ENCODE data around the gene FAM219A.

FAM219A gene

DNA sequence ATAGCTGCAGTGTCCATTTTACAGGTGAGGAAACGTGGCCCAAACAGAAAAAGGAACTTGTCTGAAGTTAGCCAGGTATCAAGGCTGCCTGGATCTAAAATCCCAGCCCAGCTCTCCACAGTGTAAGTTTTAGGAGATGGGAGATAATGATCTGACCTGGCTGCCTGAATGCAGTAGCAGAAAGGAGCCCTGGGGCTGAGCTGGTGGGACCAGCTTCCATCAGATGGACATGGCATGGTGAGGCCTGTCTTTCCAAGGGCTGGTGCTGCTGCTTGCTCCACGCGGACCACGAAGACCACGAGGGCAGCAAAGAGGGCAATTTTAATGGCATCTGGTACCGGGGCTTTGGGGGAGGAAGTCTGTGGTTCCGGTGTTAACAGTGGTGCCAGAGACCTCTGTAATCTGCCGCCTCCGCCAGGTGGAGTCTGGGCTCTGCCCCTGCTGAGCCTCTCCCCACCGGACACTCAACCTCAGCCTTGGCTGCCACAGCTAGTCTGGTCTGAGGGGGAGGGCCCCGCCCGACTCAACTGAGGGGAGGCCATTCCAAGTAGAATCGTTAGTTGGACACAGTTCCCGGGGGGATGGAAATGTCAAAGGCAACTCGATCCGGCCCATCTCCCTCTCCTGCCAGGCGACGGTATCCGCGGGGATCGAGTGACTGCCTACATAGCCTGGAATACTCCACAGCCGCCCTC is 82.3 kb downstream of the FAM219A start:
- peak overlapping the region; percentile 61 for H3K27ac ChIP-seq
- no peak for TF ChIP-seq ZFX (IDR thresholded peaks at IDR 0.05)
- TF ChIP-seq, protein P1, sequence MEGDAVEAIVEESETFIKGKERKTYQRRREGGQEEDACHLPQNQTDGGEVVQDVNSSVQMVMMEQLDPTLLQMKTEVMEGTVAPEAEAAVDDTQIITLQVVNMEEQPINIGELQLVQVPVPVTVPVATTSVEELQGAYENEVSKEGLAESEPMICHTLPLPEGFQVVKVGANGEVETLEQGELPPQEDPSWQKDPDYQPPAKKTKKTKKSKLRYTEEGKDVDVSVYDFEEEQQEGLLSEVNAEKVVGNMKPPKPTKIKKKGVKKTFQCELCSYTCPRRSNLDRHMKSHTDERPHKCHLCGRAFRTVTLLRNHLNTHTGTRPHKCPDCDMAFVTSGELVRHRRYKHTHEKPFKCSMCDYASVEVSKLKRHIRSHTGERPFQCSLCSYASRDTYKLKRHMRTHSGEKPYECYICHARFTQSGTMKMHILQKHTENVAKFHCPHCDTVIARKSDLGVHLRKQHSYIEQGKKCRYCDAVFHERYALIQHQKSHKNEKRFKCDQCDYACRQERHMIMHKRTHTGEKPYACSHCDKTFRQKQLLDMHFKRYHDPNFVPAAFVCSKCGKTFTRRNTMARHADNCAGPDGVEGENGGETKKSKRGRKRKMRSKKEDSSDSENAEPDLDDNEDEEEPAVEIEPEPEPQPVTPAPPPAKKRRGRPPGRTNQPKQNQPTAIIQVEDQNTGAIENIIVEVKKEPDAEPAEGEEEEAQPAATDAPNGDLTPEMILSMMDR (conservative IDR thresholded peaks at IDR 0.05), result peak; percentile 62

DNA sequence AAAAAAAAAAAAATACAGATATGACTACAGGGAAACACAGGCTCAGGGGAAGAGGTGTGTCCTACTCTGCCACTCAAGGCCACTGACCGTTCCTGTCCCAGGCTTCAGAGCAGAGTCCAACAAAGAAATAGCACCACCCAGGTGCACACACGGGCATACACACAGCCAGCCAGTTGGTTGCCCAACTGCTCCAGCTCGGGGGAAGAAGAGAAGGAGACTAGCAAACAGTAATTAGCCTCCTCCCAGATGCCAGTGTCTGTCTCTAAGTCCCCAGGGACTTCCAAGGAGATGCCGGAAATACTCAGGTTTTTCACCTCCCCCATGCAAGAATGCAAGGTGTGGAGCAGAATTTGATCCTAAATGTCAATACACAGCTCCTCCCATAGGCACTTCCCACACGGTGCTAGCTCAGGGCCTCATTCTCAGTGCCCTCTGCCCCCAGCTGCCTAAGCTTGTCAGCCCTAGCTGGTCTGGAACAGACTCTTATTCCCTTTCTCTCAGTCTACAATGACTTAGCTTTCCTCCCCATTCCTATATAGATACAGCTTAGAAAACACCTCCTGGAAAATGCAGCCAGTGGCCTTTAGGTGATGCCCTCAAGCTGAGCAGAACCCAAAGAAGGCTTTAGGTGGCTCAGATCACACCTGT is 83.3 kb downstream of the FAM219A start:
- peak overlapping the region; percentile 61 for H3K27ac ChIP-seq
- TF ChIP-seq, protein P1 (conservative IDR thresholded peaks at IDR 0.05), result no peak
- no peak for TF ChIP-seq ZFX (IDR thresholded peaks at IDR 0.05)

DNA sequence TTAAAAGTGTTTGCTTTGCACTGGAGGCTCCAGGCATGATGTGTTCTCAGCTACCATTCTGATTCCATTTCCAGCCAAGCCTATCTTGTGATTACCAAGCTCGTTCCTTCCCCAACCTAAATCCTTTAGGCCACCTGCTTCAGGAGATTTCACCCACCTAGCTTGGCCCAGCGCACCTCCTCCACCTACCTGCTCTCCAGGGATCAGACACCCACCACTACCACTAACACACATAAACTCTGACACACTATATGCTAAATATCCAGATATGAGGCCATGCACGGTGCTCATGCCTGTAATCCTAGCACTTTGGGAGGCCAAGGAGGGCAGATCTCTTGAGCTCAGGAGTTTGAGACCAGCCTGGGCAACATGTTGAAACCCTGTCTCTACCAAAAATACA is 84.0 kb downstream of the FAM219A start:
- peak overlapping the region; percentile 61 for H3K27ac ChIP-seq
- TF ChIP-seq, protein P1 (conservative IDR thresholded peaks at IDR 0.05), result no peak
- TF ChIP-seq ZFX (IDR thresholded peaks at IDR 0.05), result no peak

DNA sequence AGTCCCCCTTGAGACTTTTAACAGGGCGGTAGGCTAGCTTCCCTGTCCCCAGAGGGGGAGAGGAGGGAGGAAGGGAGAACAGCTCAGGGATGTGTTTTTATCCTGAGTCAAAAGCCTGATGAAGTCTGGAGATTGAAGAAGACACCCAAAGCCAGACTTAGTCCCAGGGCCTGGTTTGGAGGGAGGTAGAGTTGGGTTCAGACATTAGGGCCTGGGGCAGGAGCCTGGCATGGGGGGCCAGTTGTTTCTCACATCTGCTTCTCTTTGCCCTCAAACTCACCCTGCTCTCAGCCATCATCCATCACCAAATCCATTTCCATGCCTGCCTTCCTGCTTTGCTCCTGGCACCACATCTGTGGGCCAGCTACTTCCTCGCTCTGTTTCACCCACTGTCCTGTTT is 84.6 kb downstream of the FAM219A start:
- TF ChIP-seq, protein P1 (conservative IDR thresholded peaks at IDR 0.05), result no peak
- TF ChIP-seq ZFX (IDR thresholded peaks at IDR 0.05), result no peak

DNA sequence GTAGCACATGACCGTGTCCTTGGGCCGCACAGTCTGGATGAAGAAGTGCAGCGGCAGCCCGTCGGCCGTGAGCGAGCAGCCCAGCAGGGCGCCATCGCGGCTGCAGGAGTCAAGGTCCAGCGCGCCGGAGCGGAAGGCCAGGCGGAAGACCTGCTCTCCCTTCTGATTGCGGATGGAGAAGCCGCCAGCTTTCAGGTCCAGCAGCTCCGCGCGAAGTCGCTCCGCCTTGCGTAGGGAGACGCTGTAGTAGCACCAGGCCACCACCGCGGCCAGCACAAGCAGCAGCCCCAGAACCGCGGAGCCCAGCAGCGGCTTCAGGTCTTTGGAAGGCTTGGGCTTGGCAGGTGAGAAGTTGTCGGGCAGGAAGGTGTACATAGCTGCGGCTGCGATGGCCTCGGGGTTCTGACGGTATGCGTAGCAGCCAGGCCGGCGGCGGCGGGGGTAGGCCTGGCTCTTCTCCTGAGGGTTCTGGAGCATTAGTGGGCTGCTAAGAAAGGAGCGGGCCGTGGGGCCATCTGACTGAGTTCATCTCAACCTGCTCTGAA is 85.8 kb downstream of the FAM219A start:
- TF ChIP-seq, protein P1 (conservative IDR thresholded peaks at IDR 0.05), result no peak
- no peak for TF ChIP-seq ZFX (IDR thresholded peaks at IDR 0.05)
- H3K27ac ChIP-seq, result no peak overlapping the region

More for the DNA sequence above, 84.6 kb downstream of the FAM219A start:
- no peak overlapping the region; the same call in 1 of the 2 replicates for H3K27ac ChIP-seq

DNA sequence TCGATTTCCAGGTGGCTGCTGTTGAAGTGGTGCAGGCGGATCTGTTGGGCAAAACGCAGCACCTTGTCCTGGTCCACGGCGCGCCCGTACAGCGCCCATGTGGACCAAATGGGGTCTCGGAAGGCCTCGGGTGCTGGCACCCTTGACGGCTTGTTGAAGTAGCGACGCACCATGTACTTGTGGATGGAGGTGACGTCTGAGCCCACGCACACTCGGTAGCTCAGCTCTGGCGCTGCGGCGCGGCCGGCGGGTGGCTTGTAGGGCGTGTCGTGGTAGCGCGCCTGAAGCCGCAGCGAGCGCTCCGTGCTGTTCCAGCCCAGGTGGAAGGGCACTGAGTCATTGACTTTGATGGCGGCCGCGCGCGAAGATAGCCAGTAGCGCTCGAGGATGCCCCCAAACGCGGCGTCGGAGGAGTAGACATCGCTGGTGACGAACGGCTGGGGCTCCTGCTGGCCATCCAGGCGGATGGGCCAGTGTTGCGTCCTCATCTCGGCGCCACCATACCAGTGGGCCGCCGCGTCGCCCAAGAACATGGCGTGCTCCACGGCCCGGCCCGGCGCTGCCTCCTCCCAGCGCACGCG is 86.4 kb downstream of the FAM219A start:
- no peak overlapping the region for H3K27ac ChIP-seq
- TF ChIP-seq, protein P1 (conservative IDR thresholded peaks at IDR 0.05), result no peak
- TF ChIP-seq ZFX (IDR thresholded peaks at IDR 0.05), result no peak

All from C4-2B (cell line).